T-cell (primary cell): ENCODE measurements around the gene C3orf62. TPM values are rescaled to one million over a fixed set of nuclear protein-coding genes. Genes with fewer than 3 reads are reported as not detected.

Source experiments
- ATAC-seq, 4 experiments: fragments of 200-7000 bp in 3 of 4; fragments of 150-1000 bp in 1 of 4; cut with Tn5 transposase; replicated peaks in 1 of 4; 1 replicate in 3 of 4; 2 replicates in 1 of 4; pipeline ENCODE4 v1.10.0; 2021; ENCODE audit warnings: moderate library complexity in 3 of 4, mild to moderate bottlenecking in 2 of 4, moderate number of reproducible peaks in 1 of 4
- CTCF ChIA-PET, 2 donors: fragments of 300-600 bp; sonication (Branson Sonifier 250); formaldehyde crosslinking; loops; one replicate each; lab custom pipeline; 2022; ENCODE audit warnings: antibody characterized with exemption in 2 of 2; lab: Charles Lee
- POLR2A ChIA-PET, 2 donors: fragments of 300-600 bp; sonication (Branson Sonifier 250); formaldehyde crosslinking; loops; one replicate each; lab custom pipeline; 2022; ENCODE audit warnings: antibody characterized with exemption in 2 of 2; lab: Charles Lee
- DNase-seq, 35 experiments: peaks; one replicate each; pipeline versions ENCODE4 v3.0.0 to v3.0.0-alpha.2; 2013 to 2023
- H3K27ac ChIP-seq: one replicate; pipeline ENCODE4 v1.5.1; 2013; ENCODE audit warnings: low read length
- H3K27me3 ChIP-seq, 2 experiments: replicated peaks in 1 of 2; 1 replicate in 1 of 2; 2 replicates in 1 of 2; pipeline versions ENCODE4 v1.6.1 to v1.7.0; 2013; ENCODE audit warnings: low read length in 1 of 2, mixed read lengths in 1 of 2; ENCODE audit not compliant: control insufficient read depth in 2 of 2, insufficient read depth in 2 of 2; ENCODE audit errors: extremely low read depth in 1 of 2
- H3K36me3 ChIP-seq, 2 donors: 1 replicate in 1 of 2; 2 replicates in 1 of 2; pipeline versions ENCODE4 v1.6.1 to v1.7.0; 2013; ENCODE audit warnings: low read length in 1 of 2; ENCODE audit not compliant: control insufficient read depth in 2 of 2, insufficient read depth in 1 of 2; ENCODE audit errors: extremely low read depth in 1 of 2
- H3K4me1 ChIP-seq, 2 experiments: 1 replicate in 1 of 2; 2 replicates in 1 of 2; pipeline versions ENCODE4 v1.6.1 to v1.7.0; 2013; ENCODE audit warnings: low read length in 2 of 2, mixed read lengths in 1 of 2; ENCODE audit not compliant: insufficient read depth in 2 of 2, control insufficient read depth in 1 of 2; ENCODE audit errors: extremely low read depth in 1 of 2
- H3K4me3 ChIP-seq, 2 donors: 1 replicate in 1 of 2; 2 replicates in 1 of 2; pipeline versions ENCODE4 v1.5.1 to v1.7.0; 2013; ENCODE audit warnings: mild to moderate bottlenecking in 2 of 2, low read length in 1 of 2, moderate library complexity in 1 of 2; ENCODE audit not compliant: control insufficient read depth in 1 of 2; ENCODE audit errors: extremely low read depth in 1 of 2
- H3K9me3 ChIP-seq: 2 replicates; pipeline ENCODE4 v1.7.0; 2013
- H3K27ac Mint-ChIP-seq, 2 donors: one replicate each; pipeline ENCODE4 v1.8.0; 2020 to 2021; ENCODE audit warnings: mild to moderate bottlenecking in 2 of 2, mixed read lengths in 2 of 2
- H3K27me3 Mint-ChIP-seq, 2 donors: one replicate each; pipeline ENCODE4 v1.8.0; 2021 to 2022; ENCODE audit warnings: mixed read lengths in 2 of 2
- H3K36me3 Mint-ChIP-seq: one replicate; pipeline ENCODE4 v1.8.0; 2021; ENCODE audit warnings: mixed read lengths
- H3K4me1 Mint-ChIP-seq, 3 donors: one replicate each; pipeline ENCODE4 v1.8.0; 2020 to 2022; ENCODE audit warnings: mixed read lengths in 3 of 3, mild to moderate bottlenecking in 1 of 3
- H3K4me3 Mint-ChIP-seq, 3 donors: one replicate each; pipeline ENCODE4 v1.8.0; 2020 to 2022; ENCODE audit warnings: mild to moderate bottlenecking in 3 of 3, mixed read lengths in 3 of 3, moderate library complexity in 3 of 3
- H3K9me3 Mint-ChIP-seq, 3 donors: one replicate each; pipeline ENCODE4 v1.8.0; 2020 to 2022; ENCODE audit warnings: mixed read lengths in 3 of 3
- WGBS: methylation state at CpG from one replicate; pipeline ENCODE4 v1.1.5; 2013; ENCODE audit warnings: missing lambda C conversion rate; ENCODE audit not compliant: insufficient coverage; 5-methylcytosine and 5-hydroxymethylcytosine counted together
- total RNA-seq, 35 experiments: library from RNA in 6 of 35; stranded (reverse) in 6 of 35; fragments of 120-200 nt in 1 of 35; gene quantifications; one replicate each; pipeline versions ENCODE4 v1.2.1 to v1.2.4 and lab custom pipeline; 2013 to 2026

The C3orf62 gene
- total RNA-seq, 5 donors from 2014 or later (not counting 1 experiment from before 2014, with no cell fraction given): 8.5 to 12.8 (median 10.9) TPM

DNA sequence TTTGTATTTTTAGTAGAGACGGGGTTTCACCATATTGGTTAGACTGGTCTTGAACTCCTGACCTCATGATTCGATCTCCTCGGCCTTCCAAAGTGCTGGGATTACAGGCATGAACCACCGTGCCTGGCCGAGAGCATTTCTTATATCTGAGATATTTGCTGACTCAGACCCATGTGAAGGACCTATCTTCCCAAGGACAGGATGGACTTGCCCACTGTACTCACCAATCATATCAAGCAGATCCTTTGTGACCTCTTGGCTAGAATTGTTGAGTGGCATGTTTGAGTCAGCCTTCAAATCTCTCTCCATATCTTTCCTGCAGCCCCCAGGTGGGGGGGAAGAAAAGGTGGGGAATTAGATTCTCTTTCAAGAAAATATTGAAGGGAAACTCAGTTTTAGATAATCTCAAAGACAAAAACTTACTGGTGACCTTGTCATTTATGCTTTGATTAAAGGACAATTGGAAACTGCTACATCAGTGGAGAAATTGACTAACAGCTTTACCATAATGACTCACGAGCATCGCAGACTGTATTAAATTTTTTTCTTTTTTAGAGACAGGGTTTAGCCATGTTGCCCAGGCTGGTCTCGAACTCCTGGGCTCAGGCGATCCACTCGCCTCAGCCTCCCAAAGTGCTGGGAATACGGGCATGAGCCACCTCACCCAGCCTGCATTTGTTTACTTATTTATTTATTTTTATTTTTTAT, 3.1 kb downstream of the C3orf62 start:
- H3K27ac Mint-ChIP-seq: no peak overlapping the region
- ATAC-seq (no peak), DNase-seq (no peak)
- peaks cover 19 to 24% (median 23%) of the 10 kb centered on the region in 3 donors for H3K4me1 Mint-ChIP-seq
- H3K27me3 ChIP-seq: no peaks in the 10 kb centered on the region
- H3K4me3 ChIP-seq: no peak overlapping the region
- H3K27me3 Mint-ChIP-seq: no peaks in the 10 kb centered on the region
- no peaks in the 10 kb centered on the region for H3K9me3 ChIP-seq
- peaks cover 0 to 12% of the 10 kb centered on the region in 2 donors for H3K36me3 ChIP-seq
- no peak overlapping the region for H3K27ac ChIP-seq
- 100% methylated on average over 5 of the region's 11 CpGs for WGBS
- H3K36me3 Mint-ChIP-seq: peaks cover 14% of the 10 kb centered on the region
- ChIA-PET CTCF (no interaction called here), POLR2A (interaction anchor here (0.5 to 0.6 kb wide), 2 partner anchors 115 to 856 kb away, joined by 3 to 4 read pairs; no protein-coding TSS in a partner anchor)
- H3K4me1 ChIP-seq: peaks cover 8 to 20% of the 10 kb centered on the region in 2 experiments
- no peak overlapping the region for H3K4me3 Mint-ChIP-seq
- no peaks in the 10 kb centered on the region for H3K9me3 Mint-ChIP-seq

DNA sequence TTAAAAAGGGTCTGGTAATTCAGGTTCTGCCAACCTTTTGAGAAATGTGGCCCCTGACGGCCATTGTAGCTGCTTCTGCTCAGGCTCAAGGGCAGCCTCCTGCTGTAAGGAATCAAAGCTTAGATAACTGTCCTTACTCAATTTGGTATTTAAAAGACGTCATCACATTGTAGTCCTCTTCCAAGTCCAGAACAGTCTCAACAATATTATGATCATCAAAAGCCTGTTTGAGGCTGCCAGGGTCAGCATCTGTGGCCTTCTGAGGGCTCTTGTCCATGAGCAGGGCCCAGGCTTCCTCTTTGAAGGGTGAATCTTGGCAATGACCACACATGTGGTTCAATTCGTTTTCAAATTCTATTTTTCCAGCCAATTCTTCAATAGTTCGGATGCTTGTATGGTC, 6.0 kb downstream of the C3orf62 start:
- no peak overlapping the region for H3K4me3 Mint-ChIP-seq
- DNase-seq (no peak), ATAC-seq (no peak)
- peaks cover 4 to 8% of the 10 kb centered on the region in 2 experiments for H3K4me1 ChIP-seq
- H3K27ac ChIP-seq: no peak overlapping the region
- no peaks in the 10 kb centered on the region for H3K27me3 Mint-ChIP-seq
- peaks cover 0 to 12% of the 10 kb centered on the region in 2 donors for H3K36me3 ChIP-seq
- WGBS: 100% methylated on average over 1 of the region's 4 CpGs
- peaks cover 5 to 6% (median 5%) of the 10 kb centered on the region in 3 donors for H3K4me1 Mint-ChIP-seq
- no peaks in the 10 kb centered on the region for H3K9me3 ChIP-seq
- ChIA-PET POLR2A (interaction anchor here in 1 of 2 donors (0.7 kb wide), 1 partner anchor 409 kb away, joined by 3 read pairs; no protein-coding TSS in a partner anchor), CTCF (no interaction called here)
- H3K36me3 Mint-ChIP-seq: peaks cover 16% of the 10 kb centered on the region
- no peaks in the 10 kb centered on the region for H3K9me3 Mint-ChIP-seq
- H3K4me3 ChIP-seq: no peak overlapping the region
- H3K27me3 ChIP-seq: no peaks in the 10 kb centered on the region
- no peak overlapping the region for H3K27ac Mint-ChIP-seq

DNA sequence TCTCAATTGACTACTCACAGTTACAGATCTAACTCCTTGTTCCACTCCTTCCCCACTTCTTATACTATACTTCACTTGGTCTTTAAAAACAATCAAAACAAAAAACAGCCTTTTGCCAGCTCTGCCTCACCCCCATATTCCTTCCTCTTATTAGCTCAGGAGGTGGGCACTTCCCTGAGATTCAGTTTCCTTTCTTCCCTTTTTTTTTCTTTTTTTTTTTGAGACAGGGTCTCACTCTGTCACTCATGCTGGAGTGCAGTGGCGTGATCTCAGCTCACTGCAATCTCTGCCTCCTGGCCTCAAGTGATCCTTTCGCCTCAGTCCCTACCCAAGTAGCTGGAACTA, 6.9 kb downstream of the C3orf62 start:
- ATAC-seq (no peak), DNase-seq (no peak)
- H3K36me3 ChIP-seq: peaks cover 0 to 12% of the 10 kb centered on the region in 2 donors
- no peaks in the 10 kb centered on the region for H3K9me3 ChIP-seq
- H3K4me3 ChIP-seq: no peak overlapping the region
- no peaks in the 10 kb centered on the region for H3K9me3 Mint-ChIP-seq
- no peak overlapping the region for H3K27ac Mint-ChIP-seq
- H3K4me1 ChIP-seq: peaks cover 0 to 2% of the 10 kb centered on the region in 2 experiments
- H3K27ac ChIP-seq: no peak overlapping the region
- ChIA-PET CTCF (no interaction called here), POLR2A (no interaction called here)
- WGBS: 95% methylated on average over 2 of the region's 2 CpGs
- no peaks in the 10 kb centered on the region for H3K4me1 Mint-ChIP-seq
- no peaks in the 10 kb centered on the region for H3K27me3 Mint-ChIP-seq
- no peak overlapping the region for H3K4me3 Mint-ChIP-seq
- peaks cover 16% of the 10 kb centered on the region for H3K36me3 Mint-ChIP-seq
- no peaks in the 10 kb centered on the region for H3K27me3 ChIP-seq

DNA sequence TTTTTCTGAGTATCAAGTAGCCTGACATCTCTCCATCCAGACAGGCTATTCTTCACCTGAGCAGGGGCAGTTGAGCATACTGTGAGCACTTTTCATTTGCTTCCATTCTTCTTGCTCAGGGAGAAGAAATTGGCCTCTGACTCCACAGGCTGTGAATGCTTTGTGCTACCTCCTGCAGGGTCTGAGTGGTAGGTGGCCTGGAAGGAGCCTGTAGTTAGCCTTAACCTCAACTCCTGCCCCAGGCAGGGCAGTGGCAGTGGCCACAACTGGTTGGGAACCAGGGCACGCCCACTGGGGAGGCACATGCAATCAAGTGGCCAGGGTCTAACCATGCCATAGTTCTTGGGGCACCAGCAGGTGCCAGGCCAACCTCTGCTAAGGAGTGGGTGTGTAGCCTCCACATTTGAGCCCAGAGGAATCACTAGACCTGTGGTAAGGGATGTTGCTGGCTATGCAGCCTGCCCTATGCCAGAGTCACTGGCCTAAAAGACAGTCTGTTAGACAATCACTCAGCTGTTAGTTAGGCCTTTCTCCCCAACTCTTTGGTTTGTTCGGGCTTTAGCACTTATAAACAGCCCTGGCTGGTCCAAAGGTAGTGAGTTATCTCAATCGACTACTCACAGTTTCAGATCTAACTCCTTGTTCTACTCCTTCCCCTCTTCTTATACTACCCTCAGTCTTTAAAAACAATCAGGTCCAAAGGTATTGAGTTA, 7.4 kb downstream of the C3orf62 start:
- Mint-ChIP-seq H3K36me3 (peaks cover 16% of the 10 kb centered on the region), H3K27ac (no peak overlapping the region), H3K9me3 (no peaks in the 10 kb centered on the region), H3K4me3 (no peak overlapping the region), H3K4me1 (no peaks in the 10 kb centered on the region), H3K27me3 (no peaks in the 10 kb centered on the region)
- DNase-seq (no peak), ATAC-seq (no peak)
- WGBS: 92% methylated on average over 2 of the region's 3 CpGs
- POLR2A ChIA-PET: no interaction called here
- CTCF ChIA-PET: no interaction called here
- H3K4me3 ChIP-seq: no peak overlapping the region
- no peaks in the 10 kb centered on the region for H3K9me3 ChIP-seq
- H3K27ac ChIP-seq: no peak overlapping the region
- H3K27me3 ChIP-seq: no peaks in the 10 kb centered on the region
- peaks cover 0 to 12% of the 10 kb centered on the region in 2 donors for H3K36me3 ChIP-seq
- H3K4me1 ChIP-seq: no peaks in the 10 kb centered on the region

DNA sequence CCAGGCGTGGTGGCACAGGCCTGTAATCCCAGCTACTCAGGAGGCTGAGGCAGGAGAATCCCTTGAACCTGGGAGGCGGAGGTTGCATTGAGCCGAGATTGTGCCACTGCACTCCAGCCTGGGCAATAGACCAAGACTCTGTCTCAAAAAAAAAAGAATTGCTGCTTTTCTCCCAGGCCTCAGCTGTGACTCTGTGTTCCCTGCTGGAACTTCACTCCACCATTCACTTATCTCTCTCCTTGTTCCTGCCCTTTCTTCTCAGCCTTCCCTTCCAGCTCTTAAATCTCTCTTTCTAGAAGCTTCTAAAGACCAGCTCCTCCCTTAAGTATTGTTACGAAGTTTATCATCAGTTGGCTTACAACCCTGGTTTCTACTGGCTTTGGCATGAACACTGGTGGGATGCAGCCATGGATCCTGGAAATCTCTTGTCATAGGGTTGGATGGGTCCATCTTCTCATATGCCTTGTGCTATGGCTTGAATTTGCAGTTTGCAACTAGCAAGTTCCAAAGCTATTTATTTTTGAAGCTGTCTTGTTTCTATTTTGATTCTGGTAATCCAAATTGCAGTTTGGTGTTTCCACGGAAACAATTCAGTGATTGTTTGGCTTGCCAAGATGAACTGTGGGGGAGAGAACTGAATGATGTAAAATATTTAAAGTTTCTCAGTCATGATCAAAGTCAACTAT, 10.5 kb downstream of the C3orf62 start:
- no peaks in the 10 kb centered on the region for H3K4me1 ChIP-seq
- no peaks in the 10 kb centered on the region for H3K9me3 ChIP-seq
- POLR2A ChIA-PET: no interaction called here
- Mint-ChIP-seq H3K4me3 (no peak overlapping the region), H3K9me3 (no peaks in the 10 kb centered on the region), H3K27ac (no peak overlapping the region), H3K4me1 (no peaks in the 10 kb centered on the region), H3K36me3 (peaks cover 13% of the 10 kb centered on the region), H3K27me3 (no peaks in the 10 kb centered on the region)
- no peak for DNase-seq
- no peak for ATAC-seq
- CTCF ChIA-PET: no interaction called here
- H3K4me3 ChIP-seq: no peak overlapping the region
- 97% methylated on average over 5 of the region's 5 CpGs for WGBS
- no peak overlapping the region for H3K27ac ChIP-seq
- peaks cover 0 to 12% of the 10 kb centered on the region in 2 donors for H3K36me3 ChIP-seq
- H3K27me3 ChIP-seq: no peaks in the 10 kb centered on the region

DNA sequence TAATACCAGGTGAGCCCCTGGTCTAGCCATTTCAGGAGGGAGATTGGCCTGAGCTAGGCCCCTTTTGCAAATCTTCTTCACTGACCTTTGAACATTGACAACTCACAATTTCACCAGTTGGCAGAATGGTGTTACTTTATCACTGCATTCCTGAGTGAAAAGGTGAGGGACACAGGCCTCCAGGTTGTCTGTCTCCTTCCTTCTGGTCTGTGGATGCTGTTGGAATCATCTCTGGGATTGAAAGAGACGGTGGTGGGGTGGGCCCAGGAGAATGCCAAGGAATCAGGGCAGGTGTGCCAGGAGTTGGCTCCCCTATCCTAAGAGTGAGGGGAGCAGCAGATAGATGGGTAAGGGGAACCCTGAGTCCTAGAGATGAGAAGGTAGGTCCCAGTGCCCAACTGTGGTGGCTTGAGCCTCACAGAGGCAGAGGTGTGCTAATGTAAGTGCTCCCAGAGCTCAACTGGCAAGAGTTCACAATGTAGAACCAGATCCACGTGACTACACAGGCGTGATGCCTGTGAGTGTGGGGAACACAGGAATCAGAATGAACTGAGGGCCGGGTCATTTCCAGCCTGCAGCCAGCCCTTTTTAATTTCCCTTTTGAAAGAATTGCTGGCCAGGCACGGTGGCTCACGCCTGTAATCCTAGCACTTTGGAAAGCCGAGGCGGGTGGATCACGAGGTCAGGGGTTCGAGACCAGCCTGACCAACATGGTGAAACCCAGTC, 11.2 kb downstream of the C3orf62 start:
- no peaks in the 10 kb centered on the region for H3K27me3 Mint-ChIP-seq
- H3K36me3 Mint-ChIP-seq: peaks cover 11% of the 10 kb centered on the region
- no peak overlapping the region for H3K27ac Mint-ChIP-seq
- no peak overlapping the region for H3K4me3 Mint-ChIP-seq
- ChIA-PET CTCF (no interaction called here), POLR2A (no interaction called here)
- no peaks in the 10 kb centered on the region for H3K4me1 Mint-ChIP-seq
- Histone ChIP-seq H3K36me3 (peaks cover 0 to 6% of the 10 kb centered on the region in 2 donors), H3K9me3 (no peaks in the 10 kb centered on the region), H3K4me1 (no peaks in the 10 kb centered on the region), H3K27ac (no peak overlapping the region), H3K4me3 (no peak overlapping the region), H3K27me3 (no peaks in the 10 kb centered on the region)
- H3K9me3 Mint-ChIP-seq: no peaks in the 10 kb centered on the region
- no peak for DNase-seq
- WGBS: 97% methylated on average over 8 of the region's 10 CpGs
- ATAC-seq: no peak
